ENCODE data around the gene AHNAK2.

GRCh38 chr14:105013150-105013785 is 35.1 kb upstream of the AHNAK2 start:
- TF ChIP-seq POLR2AphosphoS5 (IDR thresholded peaks at IDR 0.05; ENCODE audit: borderline replicate concordance, low read depth, low read length) (no peak), EZH2 (IDR thresholded peaks at IDR 0.05) (no peak), FOXP2 (optimal IDR thresholded peaks at IDR 0.05; ENCODE audit: control extremely low read depth, extremely low read length, insufficient read depth) (no peak)

Data from SK-N-MC (cell line).